Activated T-helper 1 cell treated with Interleukin-2 at 50 U/mL for 16 hours (primary cell): ENCODE measurements around the gene MNDA.

Experiments
- DNase-seq: peaks from one replicate; pipeline ENCODE4 v3.0.0-alpha.2; 2020; ENCODE audit warnings: low read depth

The MNDA gene

GRCh38 chr1:158830904-158831507, at the start of gene MNDA:
Gene MNDA, plus strand, starts transcription at chr1:158831351. Its CDS starts 10,803 bp downstream, at chr1:158842154.
- DNase-seq = no peak

- DNase-seq = no peak
Observed at GRCh38 chr1:158793604-158794003, 37.5 kb upstream of the MNDA start.

- no peak for DNase-seq
Observed at GRCh38 chr1:158794247-158794646, 36.9 kb upstream of the MNDA start.

- no peak for DNase-seq
Observed at GRCh38 chr1:158798531-158798930, 32.6 kb upstream of the MNDA start.

- DNase-seq = no peak
Observed at GRCh38 chr1:158799689-158800088, 31.5 kb upstream of the MNDA start.

GRCh38 chr1:158800526-158800925, 30.6 kb upstream of the MNDA start:
- DNase-seq = no peak

- no peak for DNase-seq
Observed at GRCh38 chr1:158801396-158801795, 29.8 kb upstream of the MNDA start.

GRCh38 chr1:158803678-158804077, 27.5 kb upstream of the MNDA start:
- DNase-seq = no peak

GRCh38 chr1:158806916-158807536, 24.1 kb upstream of the MNDA start:
- DNase-seq = no peak

- no peak for DNase-seq
Observed at GRCh38 chr1:158809256-158809655, 21.9 kb upstream of the MNDA start.

GRCh38 chr1:158809862-158810261, 21.3 kb upstream of the MNDA start:
- DNase-seq = no peak

GRCh38 chr1:158810311-158810710, 20.8 kb upstream of the MNDA start:
- no peak for DNase-seq

GRCh38 chr1:158812336-158812735, 18.8 kb upstream of the MNDA start:
- no peak for DNase-seq

- no peak for DNase-seq
Observed at GRCh38 chr1:158813164-158813563, 18.0 kb upstream of the MNDA start.

- no peak for DNase-seq
Observed at GRCh38 chr1:158814970-158815369, 16.2 kb upstream of the MNDA start.

GRCh38 chr1:158818560-158818959, 12.6 kb upstream of the MNDA start:
- DNase-seq = no peak

- no peak for DNase-seq
Observed at GRCh38 chr1:158818975-158819431, 12.1 kb upstream of the MNDA start.

- DNase-seq = no peak
Observed at GRCh38 chr1:158819461-158820443, 11.4 kb upstream of the MNDA start.

GRCh38 chr1:158821723-158822122, 9.4 kb upstream of the MNDA start:
- no peak for DNase-seq

- DNase-seq = no peak
Observed at GRCh38 chr1:158830074-158830677, 975 bp upstream of the MNDA start.

- no peak for DNase-seq
Observed at GRCh38 chr1:158833264-158833663, 2.1 kb downstream of the MNDA start.

- no peak for DNase-seq
Observed at GRCh38 chr1:158836038-158836437, 4.9 kb downstream of the MNDA start.
